Measurements from ENCODE around the gene MYD88.

The MYD88 gene

DNA sequence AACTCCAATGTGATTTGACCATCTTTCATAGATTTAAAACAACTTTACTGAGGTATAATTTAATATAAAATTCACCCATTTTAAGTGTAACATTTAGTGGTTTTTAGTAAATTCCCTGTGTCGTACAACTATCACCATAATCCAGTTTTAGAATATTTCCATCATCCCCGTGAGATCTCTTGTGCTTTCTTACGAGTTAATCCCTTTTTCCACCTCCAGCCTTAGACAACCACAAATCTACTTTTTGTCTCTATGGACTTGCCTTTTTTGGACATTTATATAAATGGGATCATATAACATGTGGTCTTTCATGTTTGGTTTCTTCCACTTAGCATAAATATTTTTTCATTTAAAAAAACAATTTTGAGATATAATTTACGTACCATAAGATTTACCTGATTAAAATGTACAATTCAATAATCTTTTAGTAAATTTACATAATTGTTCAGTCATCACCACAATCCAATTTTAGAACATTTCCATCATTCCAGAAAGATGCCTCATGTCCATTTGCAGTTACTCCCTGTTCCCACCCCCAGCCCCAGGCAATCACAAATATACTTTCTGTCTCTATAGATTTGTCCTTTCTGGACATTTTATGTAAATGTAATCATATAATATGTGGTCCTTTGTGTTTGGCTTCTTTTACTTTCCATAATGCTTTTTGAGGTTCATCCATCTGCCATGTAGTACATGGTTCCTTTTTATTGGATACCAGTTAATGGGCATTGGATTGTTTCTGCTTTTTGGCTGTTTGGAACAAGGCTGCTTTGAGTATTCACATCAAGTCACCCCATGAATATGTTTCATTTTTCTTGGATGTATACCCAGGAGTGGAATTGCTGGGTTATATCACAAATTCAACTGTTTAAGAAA lies 29.9 kb downstream of the MYD88 start:
- DNase-seq: no peak

GRCh38 chr3:38169027-38169317 lies 30.5 kb downstream of the MYD88 start:
- no peak for DNase-seq

- no peak for DNase-seq
Measured at GRCh38 chr3:38170722-38171121, 32.3 kb downstream of the MYD88 start.

DNA sequence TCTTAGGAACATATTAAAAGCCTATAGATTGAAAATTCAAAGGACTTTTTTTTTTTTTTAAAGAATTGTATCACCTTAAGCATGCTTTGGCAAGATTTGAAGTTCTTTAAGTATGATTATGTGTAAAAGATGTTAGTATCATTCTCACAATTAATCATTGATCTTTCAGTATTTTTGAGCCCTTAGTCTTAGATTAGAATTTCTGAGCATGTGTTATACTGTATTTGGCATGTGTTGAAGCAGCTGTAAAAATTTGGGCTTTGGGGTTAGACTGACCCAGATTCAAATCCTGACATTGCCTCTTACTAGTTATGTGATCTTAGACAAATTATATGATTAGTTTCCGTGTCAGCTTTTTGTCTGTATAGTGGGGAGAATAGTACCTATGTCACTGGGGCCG lies 33.2 kb downstream of the MYD88 start:
- no peak for DNase-seq

- no peak for DNase-seq
Measured at GRCh38 chr3:38173834-38174418, 35.5 kb downstream of the MYD88 start.

DNA sequence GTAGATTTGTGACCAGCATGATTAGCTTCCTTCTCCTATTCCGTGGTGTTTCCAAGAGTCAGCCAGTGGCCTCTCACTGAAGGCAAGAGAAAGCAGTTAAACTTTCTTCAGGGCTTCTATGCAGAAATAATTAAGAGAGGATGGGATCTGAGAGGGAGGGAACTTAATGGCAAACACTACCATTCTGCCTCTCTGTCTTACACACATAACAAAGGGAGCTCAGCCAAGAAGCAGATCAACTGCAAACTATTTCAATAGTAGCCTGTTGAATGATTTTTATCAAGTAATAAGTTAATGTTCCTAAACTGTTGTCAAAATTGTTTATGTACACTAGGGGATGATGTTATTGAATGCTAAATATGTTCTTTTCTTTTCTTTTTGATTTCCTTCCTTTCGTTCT lies 38.7 kb downstream of the MYD88 start:
- no peak for DNase-seq

DNA sequence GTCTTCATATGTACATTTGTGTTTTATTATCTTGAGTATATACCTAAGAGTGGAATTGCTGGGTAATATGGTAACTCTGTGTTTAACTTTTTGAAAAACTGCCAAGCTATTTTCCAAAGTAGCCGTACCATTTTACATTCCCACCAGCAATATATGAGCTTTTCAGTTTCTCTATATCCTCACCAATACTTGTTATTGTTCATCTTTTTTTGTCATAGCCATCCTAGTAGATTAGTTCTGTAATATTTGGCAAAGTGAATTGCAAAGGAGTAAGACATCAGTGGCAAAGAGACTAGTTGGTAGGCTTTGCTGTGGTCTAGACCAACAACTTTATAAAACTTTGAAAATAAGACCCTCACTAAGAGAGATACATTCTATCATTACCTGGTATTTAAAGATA lies 48.3 kb downstream of the MYD88 start:
- DNase-seq: no peak

DNA sequence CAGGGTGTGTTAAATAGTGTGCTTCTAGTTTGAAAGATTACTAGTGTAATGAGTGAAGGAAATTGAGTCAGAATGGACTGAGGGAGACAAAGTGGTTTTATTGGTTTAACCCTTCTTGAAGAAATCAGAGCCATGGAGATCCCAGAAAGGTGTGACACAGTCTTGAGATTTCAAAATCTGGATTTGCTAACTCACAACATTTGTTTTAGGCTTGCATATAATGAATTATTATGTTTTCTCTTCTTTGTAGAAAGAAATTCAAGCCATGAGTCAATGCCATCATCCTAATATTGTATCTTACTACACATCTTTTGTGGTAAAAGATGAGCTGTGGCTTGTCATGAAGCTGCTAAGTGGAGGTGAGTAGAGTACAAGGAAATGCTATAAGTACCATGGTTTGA lies 52.0 kb downstream of the MYD88 start:
- DNase-seq: no peak
